Gastroesophageal sphincter (tissue), 4 donors: ENCODE results near the gene NECTIN3. TPM values are rescaled to one million over a fixed set of nuclear protein-coding genes. Genes with fewer than 3 reads are reported as not detected.

Experiments used
- ATAC-seq: fragments of 150-250 bp; one replicate; pipeline ENCODE4 v1.9.1; 2016; ENCODE audit warnings: mild to moderate bottlenecking, moderate library complexity
- H3K27ac ChIP-seq, 4 donors: fragments of 200-600 bp; sonication (generic) in 3 of 4; 1 replicate in 3 of 4; 2 replicates in 1 of 4; pipeline ENCODE4 v1.5.1; 2016 to 2019
- H3K27me3 ChIP-seq: fragments of 200-600 bp; sonication (generic); one replicate; pipeline ENCODE4 v1.5.1; 2019
- H3K36me3 ChIP-seq, 2 donors: fragments of 200-600 bp; sonication (generic); one replicate each; pipeline ENCODE4 v1.5.1; 2019; ENCODE audit warnings: control low read depth in 1 of 2
- H3K4me1 ChIP-seq, 3 donors: fragments of 200-600 bp; sonication (generic); 1 replicate in 2 of 3; 2 replicates in 1 of 3; pipeline ENCODE4 v1.5.1; 2016 to 2019; ENCODE audit warnings: control low read depth in 2 of 3
- H3K4me3 ChIP-seq, 2 donors: fragments of 200-600 bp; sonication (generic); one replicate each; pipeline ENCODE4 v1.5.1; 2019; ENCODE audit warnings: mild to moderate bottlenecking in 1 of 2, moderate library complexity in 1 of 2
- H3K9me3 ChIP-seq, 3 donors: fragments of 200-600 bp; sonication (generic); one replicate each; pipeline ENCODE4 v1.5.1; 2017 to 2019; ENCODE audit warnings: control low read depth in 2 of 3
- EP300 ChIP-seq: sonication (generic); formaldehyde crosslinking; IDR thresholded peaks from one replicate; pipeline ENCODE4 v1.6.1; 2017; ENCODE audit warnings: antibody characterized with exemption, mild to moderate bottlenecking
- POLR2A ChIP-seq, 2 donors: fragments of 450-650 bp; IDR thresholded peaks; one replicate each; pipeline ENCODE4 v1.6.1; 2017; ENCODE audit warnings: antibody characterized with exemption in 2 of 2, mild to moderate bottlenecking in 2 of 2, moderate library complexity in 1 of 2
- POLR2AphosphoS5 ChIP-seq: sonication (generic); formaldehyde crosslinking; IDR thresholded peaks from one replicate; pipeline ENCODE4 v1.6.1; 2017; ENCODE audit warnings: antibody characterized with exemption
- WGBS, 2 donors: methylation state at CpG; one replicate each; pipeline ENCODE4 v1.1.5; 2018; ENCODE audit warnings: low coverage in 1 of 2; 5-methylcytosine and 5-hydroxymethylcytosine counted together
- total RNA-seq, 4 donors: library from RNA; depleted of rRNA; stranded (reverse); fragments of >200 nt; gene quantifications; one replicate each; pipeline ENCODE4 v1.1.0, GENCODE V29; 2016
- TF ChIP-seq, protein P1 (sequence below), 4 experiments: fragments of 200-600 bp in 2 of 4; fragments of 450-650 bp in 2 of 4; sonication (generic) in 1 of 4; IDR thresholded peaks; one replicate each; pipeline ENCODE4 v1.5.1; 2017 to 2019; ENCODE audit warnings: antibody characterized with exemption in 4 of 4, mild to moderate bottlenecking in 2 of 4, moderate library complexity in 2 of 4

NECTIN3 gene
- total RNA-seq, 4 donors from 2014 or later: 22.3 to 45.1 (median 31.1) TPM

DNA sequence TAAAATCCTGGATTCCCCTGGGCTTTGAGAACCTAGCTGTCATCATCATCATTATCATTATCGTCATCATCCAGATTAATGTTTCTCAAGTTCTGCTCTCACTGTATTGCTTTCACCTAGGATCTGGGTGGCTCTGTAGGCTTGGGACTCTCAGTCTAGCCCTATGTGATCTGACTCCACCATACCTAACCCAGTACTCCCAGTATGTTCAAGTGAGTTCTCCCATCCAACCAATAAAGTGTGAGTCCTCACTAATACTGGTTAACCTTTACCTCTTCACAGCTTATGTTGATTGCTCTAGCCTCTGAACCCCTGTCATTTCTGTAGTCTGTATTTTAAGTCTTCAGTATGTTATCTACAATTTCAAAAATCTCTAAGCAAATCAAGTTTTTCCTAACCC lies 102.3 kb downstream of the NECTIN3 start:
- no peaks in the 10 kb centered on the region for H3K9me3 ChIP-seq
- H3K4me1 ChIP-seq: no peaks in the 10 kb centered on the region
- ATAC-seq: no peak
- no peak overlapping the region for H3K27ac ChIP-seq
- no peaks in the 10 kb centered on the region for H3K27me3 ChIP-seq
- peaks cover 0 to 34% of the 10 kb centered on the region in 2 donors for H3K36me3 ChIP-seq
- no peak for TF ChIP-seq POLR2AphosphoS5
- TF ChIP-seq EP300: no peak
- TF ChIP-seq, protein P1, sequence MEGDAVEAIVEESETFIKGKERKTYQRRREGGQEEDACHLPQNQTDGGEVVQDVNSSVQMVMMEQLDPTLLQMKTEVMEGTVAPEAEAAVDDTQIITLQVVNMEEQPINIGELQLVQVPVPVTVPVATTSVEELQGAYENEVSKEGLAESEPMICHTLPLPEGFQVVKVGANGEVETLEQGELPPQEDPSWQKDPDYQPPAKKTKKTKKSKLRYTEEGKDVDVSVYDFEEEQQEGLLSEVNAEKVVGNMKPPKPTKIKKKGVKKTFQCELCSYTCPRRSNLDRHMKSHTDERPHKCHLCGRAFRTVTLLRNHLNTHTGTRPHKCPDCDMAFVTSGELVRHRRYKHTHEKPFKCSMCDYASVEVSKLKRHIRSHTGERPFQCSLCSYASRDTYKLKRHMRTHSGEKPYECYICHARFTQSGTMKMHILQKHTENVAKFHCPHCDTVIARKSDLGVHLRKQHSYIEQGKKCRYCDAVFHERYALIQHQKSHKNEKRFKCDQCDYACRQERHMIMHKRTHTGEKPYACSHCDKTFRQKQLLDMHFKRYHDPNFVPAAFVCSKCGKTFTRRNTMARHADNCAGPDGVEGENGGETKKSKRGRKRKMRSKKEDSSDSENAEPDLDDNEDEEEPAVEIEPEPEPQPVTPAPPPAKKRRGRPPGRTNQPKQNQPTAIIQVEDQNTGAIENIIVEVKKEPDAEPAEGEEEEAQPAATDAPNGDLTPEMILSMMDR (IDR thresholded peaks at IDR 0.05): no peak
- TF ChIP-seq POLR2A (IDR thresholded peaks at IDR 0.05): no peak
- H3K4me3 ChIP-seq: no peak overlapping the region
- 100% methylated on average over 1 of the region's 1 CpG; no CpG with 5 or more reads in 1 of the 2 donors for WGBS, 2 donors

DNA sequence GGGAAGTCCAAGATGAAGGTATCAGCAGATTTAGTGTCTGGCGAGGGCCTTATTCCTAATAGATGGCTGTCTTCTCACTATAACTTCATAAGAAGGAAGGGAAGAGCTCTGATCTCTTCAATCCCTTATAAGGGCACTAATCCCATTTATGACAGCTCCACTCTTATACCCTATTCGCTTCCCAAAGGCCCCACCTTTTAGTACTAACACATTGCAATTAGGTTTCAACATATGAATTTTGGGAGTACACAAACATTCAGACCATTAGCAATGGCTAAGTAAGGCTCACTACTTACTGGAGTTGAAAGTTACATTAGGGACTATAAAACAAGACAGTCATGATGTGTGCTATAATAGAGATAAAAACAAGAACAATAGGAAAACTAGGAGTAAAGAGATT lies 118.9 kb downstream of the NECTIN3 start:
- no peak for ATAC-seq
- no peaks in the 10 kb centered on the region for H3K4me1 ChIP-seq
- TF ChIP-seq POLR2A (IDR thresholded peaks at IDR 0.05) (no peak), POLR2AphosphoS5 (no peak), EP300 (no peak)
- TF ChIP-seq, protein P1 (IDR thresholded peaks at IDR 0.05): no peak
- WGBS, 2 donors: 95 to 100% methylated on average over 2 of the region's 2 CpGs
- no peaks in the 10 kb centered on the region for H3K9me3 ChIP-seq
- no peak overlapping the region for H3K27ac ChIP-seq
- H3K4me3 ChIP-seq: no peak overlapping the region
- peaks cover 0 to 62% of the 10 kb centered on the region in 2 donors for H3K36me3 ChIP-seq
- H3K27me3 ChIP-seq: no peaks in the 10 kb centered on the region

DNA sequence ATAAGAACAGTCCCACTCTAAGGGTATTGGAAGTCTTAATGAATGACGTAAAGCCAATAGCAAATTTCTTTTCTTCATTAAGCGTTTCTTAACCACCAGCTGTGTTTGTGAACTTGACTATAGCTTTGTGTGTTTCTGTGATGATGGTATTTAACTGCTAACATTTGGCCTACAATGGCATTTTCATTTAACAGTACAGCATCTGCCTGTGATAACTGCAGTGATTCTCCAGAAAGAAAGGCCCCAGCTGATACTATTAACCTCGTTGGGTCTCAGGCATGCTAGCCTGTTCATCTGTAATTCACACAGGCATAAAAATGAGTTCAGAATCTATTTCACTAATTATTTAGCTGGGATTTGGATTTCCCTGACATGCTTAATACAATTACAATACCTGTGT lies 121.9 kb downstream of the NECTIN3 start:
- Histone ChIP-seq H3K9me3 (no peaks in the 10 kb centered on the region), H3K27me3 (no peaks in the 10 kb centered on the region), H3K4me1 (no peaks in the 10 kb centered on the region), H3K36me3 (peaks cover 0 to 73% of the 10 kb centered on the region in 2 donors), H3K27ac (no peak overlapping the region), H3K4me3 (no peak overlapping the region)
- TF ChIP-seq EP300 (no peak), POLR2A (IDR thresholded peaks at IDR 0.05) (no peak), POLR2AphosphoS5 (no peak)
- TF ChIP-seq, protein P1 (IDR thresholded peaks at IDR 0.05): no peak
- no peak for ATAC-seq
- WGBS, 2 donors: 75 to 90% methylated on average over 3 of the region's 3 CpGs

DNA sequence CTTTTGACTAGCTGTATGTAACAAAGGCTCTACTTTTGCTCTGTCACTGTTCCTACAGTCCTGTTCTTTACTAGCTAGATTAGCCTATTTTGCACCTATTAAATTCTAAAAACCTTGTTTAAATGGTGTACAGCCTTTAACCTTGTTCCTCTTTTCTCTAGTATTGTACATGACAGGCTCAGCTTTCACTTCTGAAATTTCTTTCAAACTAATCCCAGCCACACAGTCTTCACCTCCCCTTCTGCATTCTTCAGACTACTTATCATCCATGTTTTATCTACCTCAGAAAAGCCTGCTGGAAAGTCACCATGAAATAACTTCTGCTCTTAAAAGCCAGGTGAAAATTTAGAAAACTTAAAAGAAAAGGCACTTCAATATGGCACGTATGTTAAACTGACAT lies 122.4 kb downstream of the NECTIN3 start:
- Histone ChIP-seq H3K4me1 (no peaks in the 10 kb centered on the region), H3K27ac (no peak overlapping the region), H3K9me3 (no peaks in the 10 kb centered on the region), H3K36me3 (peaks cover 0 to 67% of the 10 kb centered on the region in 2 donors), H3K27me3 (no peaks in the 10 kb centered on the region), H3K4me3 (no peak overlapping the region)
- no peak for ATAC-seq
- 50 to 100% methylated on average over 1 of the region's 1 CpG for WGBS, 2 donors
- TF ChIP-seq POLR2AphosphoS5 (no peak), EP300 (no peak), POLR2A (IDR thresholded peaks at IDR 0.05) (no peak)
- TF ChIP-seq, protein P1 (IDR thresholded peaks at IDR 0.05): no peak

DNA sequence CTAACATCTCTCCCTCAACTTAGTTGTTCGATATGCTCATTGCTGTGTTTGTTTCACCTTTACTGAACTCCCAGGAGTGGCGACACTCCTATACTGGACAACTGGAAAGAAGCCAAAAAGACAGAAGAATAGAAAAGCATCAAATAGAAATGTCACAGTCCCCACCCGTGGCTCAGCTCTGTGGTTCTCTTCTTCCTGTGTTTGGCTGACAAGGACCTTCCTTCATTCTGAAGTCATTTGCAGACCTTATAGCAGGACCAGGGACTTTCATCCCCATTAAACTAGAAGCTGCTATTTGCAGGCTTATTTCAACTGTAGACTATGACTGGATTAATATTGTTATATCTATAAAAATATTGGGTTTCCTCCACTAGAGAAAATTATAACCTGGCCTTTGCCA lies 125.9 kb downstream of the NECTIN3 start:
- Histone ChIP-seq H3K9me3 (no peaks in the 10 kb centered on the region), H3K36me3 (peaks cover 0 to 47% of the 10 kb centered on the region in 2 donors), H3K27me3 (no peaks in the 10 kb centered on the region), H3K4me3 (no peak overlapping the region), H3K4me1 (no peaks in the 10 kb centered on the region), H3K27ac (no peak overlapping the region)
- ATAC-seq: peak; percentile 22
- TF ChIP-seq POLR2A (IDR thresholded peaks at IDR 0.05) (no peak), POLR2AphosphoS5 (no peak), EP300 (no peak)
- TF ChIP-seq, protein P1 (IDR thresholded peaks at IDR 0.05): no peak
- 74 to 94% methylated on average over 2 to 3 of the region's 3 CpGs for WGBS, 2 donors
